AG04450 (cell line): ENCODE results near the gene LANCL2. TPM values are rescaled to one million over a fixed set of nuclear protein-coding genes. Genes with fewer than 3 reads are reported as not detected.

ENCODE experiments used
- CTCF ChIA-PET: fragments of 300-600, 350-600 bp; formaldehyde crosslinking; extraction: SDS; loops from one replicate; lab custom pipeline; 2022; ENCODE audit warnings: antibody characterized with exemption, inconsistent platforms; lab: Charles Lee
- POLR2A ChIA-PET: fragments of 350-600 bp; formaldehyde crosslinking; extraction: SDS; loops from one replicate; lab custom pipeline; 2021; ENCODE audit warnings: antibody characterized with exemption, inconsistent platforms; lab: Yijun Ruan, JAX
- DNase-seq: peaks from one replicate; pipeline ENCODE4 v3.0.0-alpha.2; 2011; ENCODE audit warnings: low read depth, low spot score
- H3K27ac ChIP-seq: one replicate; pipeline ENCODE4 v1.5.1; 2012; ENCODE audit warnings: low read depth, low read length, control low read depth
- H3K27me3 ChIP-seq: one replicate; pipeline ENCODE4 v1.6.0; 2012; ENCODE audit warnings: low read length; ENCODE audit not compliant: control insufficient read depth, insufficient read depth
- H3K4me3 ChIP-seq: 2 replicates; pipeline ENCODE4 v1.5.1; 2011; ENCODE audit warnings: mild to moderate bottlenecking, low read depth, low read length, control low read depth
- H3K9me3 ChIP-seq: 2 replicates; pipeline ENCODE4 v1.5.1; 2012; ENCODE audit warnings: low read length; ENCODE audit not compliant: control insufficient read depth, insufficient read depth
- polyA plus RNA-seq: library from polyadenylated mRNA; depleted of rRNA; stranded (reverse); fragments of >200 nt; gene quantifications from 2 replicates; pipeline ENCODE4 v1.2.3, GENCODE V29; 2011
- TF ChIP-seq, protein P1 (sequence below): IDR thresholded peaks from 2 replicates; pipeline ENCODE4 v1.5.1; 2011; ENCODE audit warnings: low read depth, low read length, control low read depth, inconsistent platforms

LANCL2 gene
- polyA plus RNA-seq, 1 experiment, result 16.9 TPM

- Histone ChIP-seq H3K27me3 (no peaks in the 10 kb centered on the region), H3K4me3 (no peak overlapping the region), H3K27ac (no peak overlapping the region), H3K9me3 (no peaks in the 10 kb centered on the region)
- ChIA-PET POLR2A (no interaction called here), CTCF (interaction anchor here (0.7 to 1.4 kb wide), 6 partner anchors 9 to 659 kb away, joined by 3 to 10 read pairs (median 4); no protein-coding TSS in a partner anchor)
- TF ChIP-seq, protein P1, sequence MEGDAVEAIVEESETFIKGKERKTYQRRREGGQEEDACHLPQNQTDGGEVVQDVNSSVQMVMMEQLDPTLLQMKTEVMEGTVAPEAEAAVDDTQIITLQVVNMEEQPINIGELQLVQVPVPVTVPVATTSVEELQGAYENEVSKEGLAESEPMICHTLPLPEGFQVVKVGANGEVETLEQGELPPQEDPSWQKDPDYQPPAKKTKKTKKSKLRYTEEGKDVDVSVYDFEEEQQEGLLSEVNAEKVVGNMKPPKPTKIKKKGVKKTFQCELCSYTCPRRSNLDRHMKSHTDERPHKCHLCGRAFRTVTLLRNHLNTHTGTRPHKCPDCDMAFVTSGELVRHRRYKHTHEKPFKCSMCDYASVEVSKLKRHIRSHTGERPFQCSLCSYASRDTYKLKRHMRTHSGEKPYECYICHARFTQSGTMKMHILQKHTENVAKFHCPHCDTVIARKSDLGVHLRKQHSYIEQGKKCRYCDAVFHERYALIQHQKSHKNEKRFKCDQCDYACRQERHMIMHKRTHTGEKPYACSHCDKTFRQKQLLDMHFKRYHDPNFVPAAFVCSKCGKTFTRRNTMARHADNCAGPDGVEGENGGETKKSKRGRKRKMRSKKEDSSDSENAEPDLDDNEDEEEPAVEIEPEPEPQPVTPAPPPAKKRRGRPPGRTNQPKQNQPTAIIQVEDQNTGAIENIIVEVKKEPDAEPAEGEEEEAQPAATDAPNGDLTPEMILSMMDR, result peak; percentile 58
- no peak for DNase-seq
Measured at GRCh38 chr7:55432939-55433784, 68.0 kb downstream of the LANCL2 start.

- ChIA-PET CTCF (interaction anchor here (1.7 kb wide), 1 partner anchor 20 kb away, joined by 4 read pairs; no protein-coding TSS in a partner anchor), POLR2A (no interaction called here)
- TF ChIP-seq, protein P1, result no peak
- DNase-seq, result no peak
- no peak overlapping the region for H3K27ac ChIP-seq
- no peak overlapping the region for H3K4me3 ChIP-seq
- H3K9me3 ChIP-seq, result no peaks in the 10 kb centered on the region
- H3K27me3 ChIP-seq, result no peaks in the 10 kb centered on the region
Measured at GRCh38 chr7:55435466-55435865, 70.3 kb downstream of the LANCL2 start.

GRCh38 chr7:55436457-55436856 is 71.3 kb downstream of the LANCL2 start:
- Histone ChIP-seq H3K27ac (no peak overlapping the region), H3K9me3 (no peaks in the 10 kb centered on the region), H3K4me3 (no peak overlapping the region), H3K27me3 (no peaks in the 10 kb centered on the region)
- TF ChIP-seq, protein P1, result no peak
- ChIA-PET POLR2A (interaction anchor here (0.6 kb wide), 1 partner anchor 149 kb away, joined by 4 read pairs; no protein-coding TSS in a partner anchor), CTCF (interaction anchor here (1.7 kb wide), 1 partner anchor 21 kb away, joined by 4 read pairs; no protein-coding TSS in a partner anchor)
- DNase-seq, result no peak

GRCh38 chr7:55437375-55437774 is 72.2 kb downstream of the LANCL2 start:
- Histone ChIP-seq H3K27me3 (no peaks in the 10 kb centered on the region), H3K4me3 (no peak overlapping the region), H3K27ac (no peak overlapping the region), H3K9me3 (no peaks in the 10 kb centered on the region)
- ChIA-PET POLR2A (no interaction called here), CTCF (no interaction called here)
- no peak for DNase-seq
- TF ChIP-seq, protein P1, result no peak

DNA sequence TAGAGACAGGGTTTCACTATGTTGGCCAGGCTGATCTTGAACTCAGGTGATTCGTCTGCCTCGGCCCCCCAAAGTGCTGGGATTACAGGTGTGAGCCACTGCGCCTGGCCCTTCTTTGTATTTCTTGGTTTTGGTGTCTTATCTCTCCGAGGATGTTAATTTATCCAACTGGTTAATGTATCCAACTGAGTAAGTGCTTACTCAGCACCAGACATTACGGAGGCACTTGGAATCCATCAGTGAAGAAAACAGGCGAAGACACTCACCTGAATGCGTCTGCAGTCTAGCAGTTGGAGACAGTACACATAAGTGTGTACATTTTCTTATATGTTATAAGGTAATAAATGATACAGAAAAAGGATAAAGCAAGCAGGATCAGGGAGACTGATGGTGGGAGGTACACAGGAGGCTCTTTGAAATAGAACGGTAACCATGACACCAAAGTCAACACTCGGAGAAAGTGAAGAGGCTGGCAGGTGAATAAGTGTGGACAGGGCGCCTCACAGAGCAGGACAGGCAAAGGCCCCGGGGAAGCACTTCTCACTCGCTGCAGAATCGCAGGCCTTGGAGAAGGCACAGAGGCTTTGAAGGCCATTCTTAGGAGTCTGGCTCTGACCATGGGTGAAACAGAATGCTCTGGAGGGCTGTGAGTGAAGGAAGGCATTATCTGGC is 73.1 kb downstream of the LANCL2 start:
- TF ChIP-seq, protein P1, result no peak
- H3K9me3 ChIP-seq, result no peaks in the 10 kb centered on the region
- H3K4me3 ChIP-seq, result no peak overlapping the region
- ChIA-PET CTCF (no interaction called here), POLR2A (no interaction called here)
- DNase-seq, result no peak
- no peak overlapping the region for H3K27ac ChIP-seq
- no peaks in the 10 kb centered on the region for H3K27me3 ChIP-seq
